Endothelial cell of umbilical vein (primary cell): ENCODE results near the gene GMPR2.

ENCODE experiments used
- EZH2 ChIP-seq: IDR thresholded peaks from 2 replicates; pipeline ENCODE4 v1.6.1; 2012; ENCODE audit warnings: borderline replicate concordance, low read depth, mild to moderate bottlenecking, moderate library complexity, low read length, inconsistent platforms; ENCODE audit not compliant: severe bottlenecking
- MYC ChIP-seq: IDR thresholded peaks from one replicate; pipeline ENCODE4 v1.6.1; 2011; ENCODE audit warnings: mild to moderate bottlenecking, low read depth, low read length
- POLR2A ChIP-seq: IDR thresholded peaks from 2 replicates; pipeline ENCODE4 v1.6.1; 2012; ENCODE audit warnings: low read depth, mild to moderate bottlenecking, control low read depth, low read length
- POLR2AphosphoS5 ChIP-seq: IDR thresholded peaks from 2 replicates; pipeline ENCODE4 v1.6.1; 2012; ENCODE audit warnings: low read depth, mild to moderate bottlenecking, control low read depth, low read length, moderate library complexity; ENCODE audit not compliant: insufficient read depth
- TF ChIP-seq, protein P1 (sequence below), 2 donors: IDR thresholded peaks; 1 replicate in 1 of 2; 2 replicates in 1 of 2; pipeline ENCODE4 v1.5.1; 2011; ENCODE audit warnings: low read length in 2 of 2, mild to moderate bottlenecking in 2 of 2, moderate library complexity in 2 of 2, control low read depth in 1 of 2, inconsistent platforms in 1 of 2, low read depth in 1 of 2; ENCODE audit not compliant: insufficient read depth in 1 of 2; ENCODE audit errors: extremely low read depth in 1 of 2
- TF ChIP-seq, protein P2 (sequence below): IDR thresholded peaks from 2 replicates; pipeline ENCODE4 v1.6.1; 2011; ENCODE audit not compliant: insufficient read depth, insufficient read length

GRCh38 chr14:24233538-24233866 is 773 bp downstream of the GMPR2 start:
- TF ChIP-seq EZH2 (no peak), POLR2A (no peak), POLR2AphosphoS5 (no peak), MYC (no peak)
- TF ChIP-seq, protein P1, sequence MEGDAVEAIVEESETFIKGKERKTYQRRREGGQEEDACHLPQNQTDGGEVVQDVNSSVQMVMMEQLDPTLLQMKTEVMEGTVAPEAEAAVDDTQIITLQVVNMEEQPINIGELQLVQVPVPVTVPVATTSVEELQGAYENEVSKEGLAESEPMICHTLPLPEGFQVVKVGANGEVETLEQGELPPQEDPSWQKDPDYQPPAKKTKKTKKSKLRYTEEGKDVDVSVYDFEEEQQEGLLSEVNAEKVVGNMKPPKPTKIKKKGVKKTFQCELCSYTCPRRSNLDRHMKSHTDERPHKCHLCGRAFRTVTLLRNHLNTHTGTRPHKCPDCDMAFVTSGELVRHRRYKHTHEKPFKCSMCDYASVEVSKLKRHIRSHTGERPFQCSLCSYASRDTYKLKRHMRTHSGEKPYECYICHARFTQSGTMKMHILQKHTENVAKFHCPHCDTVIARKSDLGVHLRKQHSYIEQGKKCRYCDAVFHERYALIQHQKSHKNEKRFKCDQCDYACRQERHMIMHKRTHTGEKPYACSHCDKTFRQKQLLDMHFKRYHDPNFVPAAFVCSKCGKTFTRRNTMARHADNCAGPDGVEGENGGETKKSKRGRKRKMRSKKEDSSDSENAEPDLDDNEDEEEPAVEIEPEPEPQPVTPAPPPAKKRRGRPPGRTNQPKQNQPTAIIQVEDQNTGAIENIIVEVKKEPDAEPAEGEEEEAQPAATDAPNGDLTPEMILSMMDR (IDR thresholded peaks at IDR 0.05; ENCODE audit: extremely low read depth in 1 of 2, insufficient read depth in 1 of 2, low read depth in 1 of 2, low read length in 2 of 2): no peak
- TF ChIP-seq, protein P2, sequence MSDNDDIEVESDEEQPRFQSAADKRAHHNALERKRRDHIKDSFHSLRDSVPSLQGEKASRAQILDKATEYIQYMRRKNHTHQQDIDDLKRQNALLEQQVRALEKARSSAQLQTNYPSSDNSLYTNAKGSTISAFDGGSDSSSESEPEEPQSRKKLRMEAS: no peak
